ENCODE data around the gene DUSP8.

Gene DUSP8

GRCh38 chr11:1531449-1532013 is 40.5 kb downstream of the DUSP8 start:
- no peak for DNase-seq

DNA sequence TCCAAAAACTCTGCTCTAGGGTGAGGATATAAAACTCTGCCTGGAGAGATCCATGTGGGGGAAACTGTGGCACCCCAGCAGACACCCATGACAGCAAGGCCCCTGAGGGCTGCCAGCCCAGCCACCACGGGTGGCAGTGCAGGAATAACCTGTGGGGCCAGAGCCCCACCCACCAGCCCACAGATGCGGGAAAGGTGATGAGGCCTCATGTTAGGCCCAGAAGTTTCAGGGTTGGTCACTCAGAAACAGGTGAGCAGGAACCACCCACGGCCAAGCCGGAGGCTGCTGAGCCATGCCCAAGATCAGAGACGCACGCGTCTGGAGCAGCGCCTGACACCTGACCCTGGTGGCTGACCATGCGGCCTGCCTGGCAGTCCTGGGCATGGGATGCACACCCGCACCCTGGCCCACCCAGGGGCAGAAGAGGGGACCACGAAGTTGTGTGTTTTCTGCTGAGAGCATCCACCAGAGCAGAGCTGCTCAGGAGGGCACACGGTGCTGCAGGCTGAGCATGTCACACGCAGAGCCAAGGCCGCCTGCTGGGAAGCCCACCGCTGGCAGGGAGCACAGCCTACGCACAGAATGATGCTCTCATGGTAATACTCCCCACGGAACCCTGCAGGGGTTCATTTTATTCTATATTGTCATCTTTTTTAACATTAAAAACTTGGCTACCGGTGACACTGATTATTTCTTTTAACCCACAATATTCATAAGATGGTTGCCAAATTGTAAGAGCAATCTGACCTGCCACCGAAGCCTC is 41.2 kb downstream of the DUSP8 start:
- DNase-seq: no peak

DNA sequence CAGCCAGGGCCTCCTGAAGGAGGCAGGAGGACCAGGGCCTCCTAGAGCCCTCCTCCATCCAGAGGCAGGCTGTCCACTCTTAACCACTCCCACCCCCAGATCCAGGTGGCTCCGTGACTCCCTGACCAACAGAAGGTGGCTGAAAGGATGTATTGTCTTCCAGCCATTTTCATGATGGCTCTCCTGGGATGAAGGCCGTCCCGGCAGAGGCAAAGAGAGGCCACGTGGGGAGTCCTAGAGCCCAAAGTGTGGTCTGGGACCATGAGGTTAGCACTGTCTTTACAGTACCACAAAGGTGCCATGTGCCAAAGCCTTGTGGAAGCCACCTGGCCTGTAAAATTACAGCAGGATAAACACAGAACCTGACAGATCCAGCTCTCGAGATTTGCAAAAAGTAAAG is 42.3 kb downstream of the DUSP8 start:
- no peak for DNase-seq

DNA sequence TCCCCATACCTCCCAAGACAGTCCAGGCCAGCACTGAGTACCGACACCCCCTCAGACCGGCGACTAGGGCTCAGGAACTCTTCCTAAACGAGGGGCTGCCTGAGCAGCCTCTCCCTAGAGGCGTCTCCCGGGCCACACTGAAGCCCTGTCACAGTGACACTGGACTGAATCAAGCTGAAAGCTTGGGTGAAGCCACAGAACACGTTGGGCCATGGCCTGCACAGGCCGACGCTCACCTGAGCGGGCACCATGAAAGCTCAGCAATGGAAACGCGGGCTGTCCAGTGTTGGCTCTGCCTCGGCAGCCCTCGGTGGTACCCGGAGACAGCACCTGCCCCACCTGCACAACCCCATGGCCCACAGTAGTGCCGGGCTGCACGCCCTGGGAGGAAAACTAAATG is 42.8 kb downstream of the DUSP8 start:
- DNase-seq: no peak

DNA sequence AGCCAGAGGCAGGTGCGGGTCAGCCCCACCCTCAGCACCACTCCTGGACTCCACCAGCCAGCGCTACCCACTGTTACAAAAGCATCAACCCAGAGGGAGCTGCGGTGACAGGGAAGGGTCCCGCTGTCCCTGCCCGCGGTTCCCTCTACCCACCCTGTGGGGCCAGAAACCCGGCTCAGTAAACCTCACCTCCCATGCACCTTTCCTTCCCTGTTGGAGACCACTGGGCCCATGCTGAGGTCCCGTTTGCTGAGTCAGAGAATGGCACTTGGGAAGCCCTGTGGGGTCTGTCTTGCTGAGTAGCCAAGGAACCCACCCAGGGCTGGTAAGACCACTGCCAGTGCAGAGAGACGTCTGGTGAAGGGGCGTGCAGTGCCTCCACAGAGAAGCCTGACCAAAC is 43.4 kb downstream of the DUSP8 start:
- no peak for DNase-seq

DNA sequence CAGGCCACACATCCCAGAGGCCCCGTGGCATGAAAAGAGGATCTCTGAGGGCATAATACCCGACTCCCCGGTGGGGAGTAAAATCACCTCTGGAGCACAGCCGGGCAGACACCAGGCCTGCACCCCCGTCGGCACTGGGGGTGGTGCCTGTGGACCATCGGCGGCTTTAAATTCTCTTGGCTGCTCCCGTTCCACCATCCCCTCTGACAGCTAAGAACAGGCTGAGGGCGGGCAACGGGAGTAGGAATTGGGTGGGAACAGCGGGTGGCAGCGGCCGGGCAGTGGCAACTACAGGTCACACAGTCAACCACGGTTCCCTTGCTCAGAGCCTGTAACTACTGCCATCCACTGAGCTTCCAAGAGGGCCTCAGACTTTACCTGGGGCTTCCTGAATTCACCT is 45.3 kb downstream of the DUSP8 start:
- DNase-seq: no peak

- no peak for DNase-seq
Measured at GRCh38 chr11:1523779-1524178, 48.3 kb downstream of the DUSP8 start.

- no peak for DNase-seq
Measured at GRCh38 chr11:1523077-1523476, 49.0 kb downstream of the DUSP8 start.

DNA sequence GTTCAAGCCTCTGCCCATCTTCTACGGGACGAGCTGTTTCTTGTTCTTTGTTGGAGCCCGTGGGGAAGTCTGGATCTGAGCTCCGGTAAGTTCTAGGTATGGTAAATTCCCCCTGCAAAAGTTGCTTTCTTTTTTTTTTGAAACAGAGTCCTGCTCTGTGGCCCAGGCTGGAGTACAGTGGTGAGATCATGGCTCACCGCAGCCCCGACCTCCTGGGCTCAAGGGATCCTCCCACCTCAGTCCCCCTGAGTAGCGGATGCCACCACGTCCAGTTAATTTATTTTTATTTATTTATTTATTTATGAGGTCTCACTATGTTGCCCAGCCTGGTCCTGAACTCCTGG is 50.0 kb downstream of the DUSP8 start:
- DNase-seq: no peak

DNA sequence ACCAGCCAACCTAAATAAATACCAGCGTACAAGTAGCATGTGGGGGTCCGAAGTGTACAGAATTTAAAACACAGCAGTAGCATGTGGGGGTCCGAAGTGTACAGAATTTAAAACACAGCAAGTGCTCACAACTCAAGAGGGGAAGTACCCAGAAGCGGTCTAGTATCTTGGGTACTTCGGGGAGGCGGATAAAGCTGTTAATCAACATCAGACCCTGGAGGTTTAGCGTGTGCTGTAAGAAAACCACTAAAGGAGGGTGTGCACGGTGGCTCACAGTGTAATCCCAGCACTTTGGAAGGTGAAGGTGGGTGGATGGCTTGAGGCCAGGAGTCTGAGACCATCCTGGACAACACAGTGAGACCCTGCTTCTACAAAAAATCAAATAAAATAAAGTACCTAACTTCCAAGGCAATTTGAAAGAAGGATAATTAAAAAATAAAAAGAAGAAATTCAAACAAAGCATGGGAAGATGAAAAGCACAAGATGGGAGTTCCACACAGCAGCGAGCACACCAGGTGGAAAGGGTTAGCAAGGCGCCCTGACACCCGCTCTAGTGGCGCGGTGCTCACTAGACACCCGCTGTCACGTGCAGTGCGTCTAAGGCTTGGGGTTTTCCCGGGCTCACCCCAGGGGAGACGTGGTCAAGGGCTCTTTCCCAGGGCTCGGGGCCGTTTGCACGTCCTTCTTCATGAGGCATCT is 50.5 kb downstream of the DUSP8 start:
- DNase-seq: no peak

DNA sequence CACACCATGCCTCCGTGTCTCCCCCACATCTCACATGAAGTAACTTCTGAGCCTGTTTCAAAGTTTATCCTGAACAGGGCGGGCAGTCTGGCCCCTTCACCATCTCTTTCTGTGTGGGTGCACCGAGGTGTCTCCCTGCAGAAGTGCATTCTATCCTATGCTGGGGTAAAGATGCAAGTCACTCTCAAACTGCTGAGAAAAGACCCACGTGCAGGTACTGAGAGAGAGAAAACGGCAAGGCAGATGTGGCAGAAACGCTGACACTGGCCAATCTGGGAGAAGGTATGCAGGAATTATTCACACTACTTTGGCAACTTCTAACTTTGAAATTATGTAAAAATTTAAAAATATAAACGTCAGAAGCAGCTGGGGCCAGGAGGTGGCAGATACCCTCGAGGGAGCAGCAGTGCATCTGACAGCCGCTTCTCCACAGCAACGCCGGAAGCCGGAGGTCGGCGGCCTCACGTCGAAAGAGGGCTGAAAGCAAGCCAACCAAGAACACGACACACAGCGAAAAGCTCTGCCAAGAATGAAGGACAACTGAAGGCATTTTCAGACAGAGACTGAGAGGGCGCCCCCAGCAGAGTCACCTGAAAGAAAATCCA is 51.3 kb downstream of the DUSP8 start:
- no peak for DNase-seq

- no peak for DNase-seq
Measured at GRCh38 chr11:1520209-1520662, 51.8 kb downstream of the DUSP8 start.

GRCh38 chr11:1519028-1520010 is 52.8 kb downstream of the DUSP8 start:
- DNase-seq: no peak

DNA sequence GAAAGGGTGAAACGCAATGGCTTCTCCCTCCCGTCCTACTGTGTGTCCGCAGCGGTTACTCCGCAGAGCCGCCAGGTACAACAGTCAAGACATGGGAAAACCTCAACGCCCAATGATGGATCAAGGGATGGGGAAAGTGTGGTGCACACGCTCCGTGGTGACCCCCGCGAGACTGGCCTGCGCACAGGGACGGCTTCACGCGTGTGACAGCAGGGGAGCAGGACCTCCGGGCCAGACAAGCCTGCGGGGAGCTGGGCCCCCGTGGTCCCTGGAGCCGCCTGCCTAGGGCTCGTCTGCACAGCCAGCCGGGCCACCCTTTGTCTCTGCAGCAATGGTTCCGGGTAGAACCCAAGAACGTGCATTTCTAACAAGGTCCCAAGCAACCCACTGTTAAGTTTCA is 53.8 kb downstream of the DUSP8 start:
- no peak for DNase-seq

- DNase-seq: no peak
Measured at GRCh38 chr11:1517117-1518005, 54.7 kb downstream of the DUSP8 start.

DNA sequence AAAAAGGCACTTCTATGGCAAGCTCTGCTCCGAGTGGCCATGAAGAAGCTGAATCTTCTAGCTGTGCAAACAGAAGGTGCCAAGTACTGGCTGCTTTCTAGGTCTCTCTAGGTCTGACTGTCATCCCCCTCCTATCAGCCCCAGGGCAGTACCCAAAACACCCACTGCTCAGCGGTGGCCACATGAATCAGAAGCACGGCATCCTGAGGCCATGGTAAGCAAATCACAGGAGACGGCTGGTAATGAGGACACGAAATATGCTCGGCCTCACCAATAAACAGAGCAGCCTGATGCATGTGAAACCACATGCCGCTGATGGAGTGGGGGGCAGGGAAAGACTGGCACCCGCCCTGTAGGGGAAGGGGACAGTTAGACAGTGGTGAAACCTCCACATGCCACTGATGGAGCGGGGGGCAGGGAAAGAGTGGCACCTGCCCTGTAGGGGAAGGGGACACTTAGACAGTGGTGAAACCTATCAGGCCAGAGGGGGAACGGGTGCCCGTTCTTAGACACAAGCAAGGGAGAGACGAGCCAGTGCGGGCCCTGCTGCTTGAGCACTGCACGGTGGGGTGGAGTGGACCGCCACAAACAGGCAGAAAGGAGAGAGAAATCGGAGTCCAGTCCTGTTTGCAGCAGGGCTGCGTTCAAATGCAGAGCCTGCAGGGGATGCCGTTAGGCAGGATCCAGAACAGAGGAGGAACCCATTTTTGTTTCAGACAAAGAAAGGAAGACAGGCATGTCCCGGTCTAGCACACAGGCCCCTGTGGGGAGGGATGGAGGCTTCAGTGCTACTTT is 55.6 kb downstream of the DUSP8 start:
- DNase-seq: no peak

GRCh38 chr11:1515082-1516060 is 56.7 kb downstream of the DUSP8 start:
- peak; percentile 52 for DNase-seq

GRCh38 chr11:1514336-1515061 is 57.6 kb downstream of the DUSP8 start:
- DNase-seq: no peak

Data from central memory CD4-positive, alpha-beta T cell (primary cell).